Endothelial cell of umbilical vein (primary cell): ENCODE measurements around the gene GALNT10. TPM values are rescaled to one million over a fixed set of nuclear protein-coding genes. Genes with fewer than 3 reads are reported as not detected.

Experiments
- BruUV-seq: library from RNA; stranded (reverse); fragments of 400-500 nt; replicated peaks from 2 replicates; lab custom pipeline; 2021; lab: Mats Ljungman, UMichigan
- CTCF ChIA-PET: fragments of 300-600, 350-600 bp; sonication (Branson Sonifier 250); formaldehyde crosslinking; loops from one replicate; lab custom pipeline; 2021; ENCODE audit warnings: antibody characterized with exemption, inconsistent platforms; lab: Charles Lee
- POLR2A ChIA-PET: fragments of 300-600, 350-600 bp; sonication (Branson Sonifier 250); formaldehyde crosslinking; loops from one replicate; lab custom pipeline; 2021; ENCODE audit warnings: antibody characterized with exemption, inconsistent platforms; lab: Charles Lee
- DNase-seq: peaks from one replicate; pipeline ENCODE4 v3.0.0-alpha.2; 2011; ENCODE audit warnings: low read depth, low spot score
- FAIRE-seq: peaks from 2 replicates; lab custom pipeline; 2011; peaks lifted over from hg19 to GRCh38; lab: Jason Lieb, UNC
- H2AFZ ChIP-seq: 2 replicates; pipeline ENCODE4 v1.6.0; 2012; ENCODE audit warnings: low read depth, low read length, control low read depth, inconsistent platforms
- H3K27ac ChIP-seq: 2 replicates; pipeline ENCODE4 v1.5.1; 2011; ENCODE audit warnings: low read depth, mild to moderate bottlenecking, control low read depth, low read length, moderate library complexity; ENCODE audit not compliant: insufficient read depth
- H3K27me3 ChIP-seq, 2 experiments: 2 replicates each; pipeline versions ENCODE4 v1.6.0 to v1.6.1; 2011; ENCODE audit warnings: low read length in 2 of 2, mixed read lengths in 1 of 2; ENCODE audit not compliant: control insufficient read depth in 2 of 2, insufficient read depth in 2 of 2
- H3K36me3 ChIP-seq, 2 experiments: 2 replicates in 1 of 2; 3 replicates in 1 of 2; pipeline ENCODE4 v1.5.1; 2011; ENCODE audit warnings: low read length in 2 of 2, mild to moderate bottlenecking in 1 of 2, moderate library complexity in 1 of 2; ENCODE audit not compliant: control insufficient read depth in 2 of 2, insufficient read depth in 2 of 2; ENCODE audit errors: extremely low read depth in 1 of 2
- H3K4me1 ChIP-seq: 3 replicates; pipeline ENCODE4 v1.5.1; 2011; ENCODE audit warnings: mild to moderate bottlenecking, low read length; ENCODE audit not compliant: control insufficient read depth, insufficient read depth; ENCODE audit errors: extremely low read depth
- H3K4me2 ChIP-seq: 2 replicates; pipeline ENCODE4 v1.6.1; 2011; ENCODE audit warnings: low read length, control low read depth, mixed read lengths; ENCODE audit not compliant: insufficient read depth
- H3K4me3 ChIP-seq, 3 experiments: fragments of 200-600 bp in 1 of 3; sonication (generic), shearing (Covaris generic) in 1 of 3; replicated peaks in 1 of 3; 2 replicates each; pipeline ENCODE4 v1.5.1; 2011 to 2016; ENCODE audit warnings: control low read depth in 3 of 3, low read length in 3 of 3, mild to moderate bottlenecking in 2 of 3, inconsistent platforms in 1 of 3, low read depth in 1 of 3, moderate library complexity in 1 of 3; ENCODE audit not compliant: insufficient read depth in 1 of 3
- H3K79me2 ChIP-seq: 2 replicates; pipeline ENCODE4 v1.6.0; 2012; ENCODE audit warnings: low read length, inconsistent platforms; ENCODE audit not compliant: control insufficient read depth, insufficient read depth
- H3K9ac ChIP-seq: replicated peaks from 2 replicates; pipeline ENCODE3; 2011; ENCODE audit warnings: low read length, control low read depth; ENCODE audit not compliant: insufficient read depth; ENCODE audit errors: extremely low read depth
- H3K9me1 ChIP-seq: replicated peaks from 3 replicates; pipeline ENCODE4 v1.6.0; 2011; ENCODE audit warnings: mild to moderate bottlenecking, low read length; ENCODE audit not compliant: control insufficient read depth, insufficient read depth; ENCODE audit errors: extremely low read depth
- H3K9me3 ChIP-seq: replicated peaks from 2 replicates; pipeline ENCODE4 v1.5.1; 2012; ENCODE audit warnings: low read length, inconsistent platforms; ENCODE audit not compliant: control insufficient read depth, insufficient read depth
- H4K20me1 ChIP-seq: replicated peaks from 2 replicates; pipeline ENCODE3; 2011; ENCODE audit warnings: mild to moderate bottlenecking, low read length; ENCODE audit not compliant: control insufficient read depth, insufficient read depth; ENCODE audit errors: extremely low read depth
- EZH2 ChIP-seq: IDR thresholded peaks from 2 replicates; pipeline ENCODE4 v1.6.1; 2012; ENCODE audit warnings: borderline replicate concordance, low read depth, mild to moderate bottlenecking, moderate library complexity, low read length, inconsistent platforms; ENCODE audit not compliant: severe bottlenecking
- FOS ChIP-seq: IDR thresholded peaks from 2 replicates; pipeline ENCODE4 v1.6.1; 2011; ENCODE audit warnings: mild to moderate bottlenecking, low read length, moderate library complexity, borderline replicate concordance; ENCODE audit not compliant: insufficient read depth
- GATA2 ChIP-seq: IDR thresholded peaks from 2 replicates; pipeline ENCODE4 v1.7.0; 2011; ENCODE audit warnings: low read depth, mild to moderate bottlenecking, moderate library complexity, mixed read lengths, low read length; ENCODE audit not compliant: insufficient read length, insufficient read depth
- JUN ChIP-seq: IDR thresholded peaks from 2 replicates; pipeline ENCODE4 v1.6.1; 2011; ENCODE audit warnings: borderline replicate concordance, low read depth; ENCODE audit not compliant: insufficient read length, insufficient read depth
- MAX ChIP-seq: IDR thresholded peaks from 2 replicates; pipeline ENCODE4 v1.6.1; 2011; ENCODE audit not compliant: insufficient read depth, insufficient read length
- MYC ChIP-seq: IDR thresholded peaks from one replicate; pipeline ENCODE4 v1.6.1; 2011; ENCODE audit warnings: mild to moderate bottlenecking, low read depth, low read length
- POLR2A ChIP-seq: IDR thresholded peaks from 2 replicates; pipeline ENCODE4 v1.6.1; 2012; ENCODE audit warnings: low read depth, mild to moderate bottlenecking, control low read depth, low read length
- POLR2AphosphoS5 ChIP-seq: IDR thresholded peaks from 2 replicates; pipeline ENCODE4 v1.6.1; 2012; ENCODE audit warnings: low read depth, mild to moderate bottlenecking, control low read depth, low read length, moderate library complexity; ENCODE audit not compliant: insufficient read depth
- dilution Hi-C: fragments of 300-500 bp; cut with MboI; formaldehyde crosslinking; loops from one replicate; pipeline ENCODE4 v1.15.0; 2019; ENCODE audit warnings: low sequenced_read_pairs; ENCODE audit not compliant: extremely low pct_ligation_motif_present
- intact Hi-C: fragments of 100-400 bp; cut with micrococcal nuclease; formaldehyde crosslinking; loops from one replicate; pipeline ENCODE4 v1.10.0; 2022
- polyA plus RNA-seq, 4 experiments: library from polyadenylated mRNA; depleted of rRNA in 3 of 4; stranded (reverse) in 3 of 4; unstranded in 1 of 4; fragments of >200 nt; gene quantifications; 2 replicates each; pipeline versions ENCODE4 v1.2.1 to v1.2.3, GENCODE V29; 2011 to 2012; ENCODE audit warnings: missing spikeins in 1 of 4
- total RNA-seq: library from RNA; stranded (reverse); gene quantifications from 2 replicates; pipeline ENCODE4 v1.2.3, GENCODE V29; 2021
- TF ChIP-seq, protein P1 (sequence below), 2 donors: IDR thresholded peaks; 1 replicate in 1 of 2; 2 replicates in 1 of 2; pipeline ENCODE4 v1.5.1; 2011; ENCODE audit warnings: low read length in 2 of 2, mild to moderate bottlenecking in 2 of 2, moderate library complexity in 2 of 2, control low read depth in 1 of 2, inconsistent platforms in 1 of 2, low read depth in 1 of 2; ENCODE audit not compliant: insufficient read depth in 1 of 2; ENCODE audit errors: extremely low read depth in 1 of 2

Gene GALNT10
- total and polyA plus RNA-seq, 2 donors (not counting 3 experiments of a cell fraction or from before 2014, with no cell fraction given): 70.2 to 77.6 TPM

DNA sequence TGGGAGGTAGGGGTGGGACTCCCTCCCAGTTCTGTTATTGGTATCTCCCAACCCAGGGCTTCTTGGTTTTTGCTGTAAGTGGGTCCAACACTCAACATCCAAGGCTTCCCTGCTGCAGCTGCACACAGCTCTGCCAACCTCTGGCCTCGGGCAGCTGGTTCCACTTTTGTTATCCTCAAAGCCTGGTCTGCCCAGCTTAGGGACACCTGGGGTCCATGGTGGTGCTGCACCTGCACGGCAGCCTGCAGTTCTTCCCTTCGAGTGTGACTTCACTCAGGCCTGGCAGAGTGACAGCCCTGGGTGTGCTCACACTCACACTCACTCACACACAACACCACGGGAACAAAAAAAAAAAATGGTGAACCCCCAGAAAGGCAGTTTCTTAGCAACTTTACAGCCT, 239.9 kb downstream of the GALNT10 start:
- POLR2A ChIA-PET: no interaction called here
- DNase-seq (no peak), FAIRE-seq (no peak)
- Histone ChIP-seq H3K27me3 (no peaks in the 10 kb centered on the region), H3K9me1 (no peaks in the 10 kb centered on the region), H3K27ac (no peak overlapping the region), H3K36me3 (no peaks in the 10 kb centered on the region), H3K79me2 (no peaks in the 10 kb centered on the region), H3K4me3 (no peak overlapping the region), H3K4me1 (peaks cover 6% of the 10 kb centered on the region), H4K20me1 (no peaks in the 10 kb centered on the region), H2AFZ (no peak overlapping the region), H3K9ac (no peak overlapping the region), H3K4me2 (no peak overlapping the region), H3K9me3 (no peaks in the 10 kb centered on the region)
- TF ChIP-seq EZH2 (no peak), POLR2A (no peak), MAX (no peak), MYC (no peak), JUN (no peak), POLR2AphosphoS5 (no peak), GATA2 (no peak), FOS (no peak)
- TF ChIP-seq, protein P1, sequence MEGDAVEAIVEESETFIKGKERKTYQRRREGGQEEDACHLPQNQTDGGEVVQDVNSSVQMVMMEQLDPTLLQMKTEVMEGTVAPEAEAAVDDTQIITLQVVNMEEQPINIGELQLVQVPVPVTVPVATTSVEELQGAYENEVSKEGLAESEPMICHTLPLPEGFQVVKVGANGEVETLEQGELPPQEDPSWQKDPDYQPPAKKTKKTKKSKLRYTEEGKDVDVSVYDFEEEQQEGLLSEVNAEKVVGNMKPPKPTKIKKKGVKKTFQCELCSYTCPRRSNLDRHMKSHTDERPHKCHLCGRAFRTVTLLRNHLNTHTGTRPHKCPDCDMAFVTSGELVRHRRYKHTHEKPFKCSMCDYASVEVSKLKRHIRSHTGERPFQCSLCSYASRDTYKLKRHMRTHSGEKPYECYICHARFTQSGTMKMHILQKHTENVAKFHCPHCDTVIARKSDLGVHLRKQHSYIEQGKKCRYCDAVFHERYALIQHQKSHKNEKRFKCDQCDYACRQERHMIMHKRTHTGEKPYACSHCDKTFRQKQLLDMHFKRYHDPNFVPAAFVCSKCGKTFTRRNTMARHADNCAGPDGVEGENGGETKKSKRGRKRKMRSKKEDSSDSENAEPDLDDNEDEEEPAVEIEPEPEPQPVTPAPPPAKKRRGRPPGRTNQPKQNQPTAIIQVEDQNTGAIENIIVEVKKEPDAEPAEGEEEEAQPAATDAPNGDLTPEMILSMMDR (IDR thresholded peaks at IDR 0.05; ENCODE audit: extremely low read depth in 1 of 2, insufficient read depth in 1 of 2, low read depth in 1 of 2, low read length in 2 of 2): no peak
- CTCF ChIA-PET: no interaction called here
- dilution Hi-C loops: no loop called here
- intact Hi-C loops: no loop called here
- BruUV-seq: no TSS peak
